Stimulated activated CD8-positive, alpha-beta memory T cell treated with anti-CD3 and anti-CD28 coated beads, Interleukin-4, amount 100 ng/mL, for 24 hours (primary cell): ENCODE measurements around the gene PTPRN.
A peak's percentile ranks its signal among the peaks of the same experiment; 100 is the strongest.
"Not testable (repeated sequence)": the region's sequence is repeated elsewhere in the genome, so short reads cannot be mapped to it uniquely, and the experiment has no call there.

Experiments
- DNase-seq: peaks from one replicate; pipeline ENCODE4 v3.0.0-alpha.2; 2020; ENCODE audit warnings: low read depth

Gene PTPRN

GRCh38 chr2:219287580-219288265 is 21.5 kb downstream of the PTPRN start:
- no peak for DNase-seq

DNA sequence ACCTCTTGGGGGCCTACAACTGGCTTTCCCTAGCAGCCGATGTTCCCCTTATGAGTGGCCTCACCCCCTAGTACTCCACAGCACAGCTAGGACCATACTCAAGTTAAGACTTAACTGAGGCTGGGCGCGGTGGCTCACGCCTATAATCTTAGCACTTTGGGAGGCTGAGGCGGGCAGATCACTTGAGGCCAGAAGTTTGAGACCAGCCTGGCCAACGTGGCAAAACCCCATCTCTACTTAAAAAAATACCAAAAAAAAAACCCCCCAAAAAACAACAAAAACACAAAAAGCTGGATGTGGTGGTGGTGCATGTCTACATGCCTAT is 22.1 kb downstream of the PTPRN start:
- not testable (repeated sequence) for DNase-seq

- no peak for DNase-seq
Observed at GRCh38 chr2:219286436-219287115, 22.6 kb downstream of the PTPRN start.

DNA sequence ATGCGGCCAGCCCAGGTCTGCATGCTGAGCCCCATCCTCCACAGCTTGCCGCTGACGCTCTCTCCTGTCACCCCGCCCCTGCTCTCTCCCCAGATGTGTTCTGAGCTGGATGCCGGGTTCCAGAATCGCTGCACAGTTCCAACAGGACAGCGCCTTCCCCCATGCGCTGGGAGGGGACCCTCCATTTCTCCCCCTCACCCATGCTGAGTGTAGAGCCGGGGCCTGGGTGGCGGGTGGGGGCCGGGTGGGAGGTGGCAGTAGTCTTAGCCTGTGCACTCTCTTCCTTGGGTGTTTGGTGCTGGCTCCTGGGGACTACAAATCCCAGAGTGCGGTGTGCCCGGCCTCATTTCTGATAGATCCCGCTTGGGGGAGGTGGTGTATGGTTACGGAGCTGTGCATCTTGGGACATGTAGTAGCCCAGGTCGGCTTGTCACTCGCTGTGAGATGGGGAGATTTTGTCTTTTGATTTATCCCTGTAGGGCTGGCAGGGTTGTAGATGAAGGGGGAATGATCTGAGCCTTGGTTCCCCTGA is 23.2 kb downstream of the PTPRN start:
- no peak for DNase-seq

DNA sequence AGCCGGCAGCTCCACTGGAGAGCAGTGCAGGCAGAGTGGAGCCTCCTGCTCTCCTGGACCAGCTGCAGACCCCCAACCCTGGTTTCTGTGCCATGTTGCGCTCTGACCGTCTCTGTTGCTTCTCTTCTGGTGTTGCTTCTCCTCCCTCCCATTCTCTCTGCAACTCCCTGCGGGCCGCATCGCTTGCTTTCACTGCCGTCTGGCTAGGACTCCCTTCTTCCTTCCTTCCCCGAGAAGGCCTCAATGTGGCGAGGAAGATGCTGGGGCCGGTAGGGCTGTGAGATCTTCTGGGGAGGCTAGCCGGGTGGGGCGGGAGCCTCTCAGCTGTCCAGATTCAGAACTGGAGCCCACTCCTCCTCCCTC is 23.8 kb downstream of the PTPRN start:
- DNase-seq = no peak

- DNase-seq = no peak
Observed at GRCh38 chr2:219284501-219285372, 24.5 kb downstream of the PTPRN start.

DNA sequence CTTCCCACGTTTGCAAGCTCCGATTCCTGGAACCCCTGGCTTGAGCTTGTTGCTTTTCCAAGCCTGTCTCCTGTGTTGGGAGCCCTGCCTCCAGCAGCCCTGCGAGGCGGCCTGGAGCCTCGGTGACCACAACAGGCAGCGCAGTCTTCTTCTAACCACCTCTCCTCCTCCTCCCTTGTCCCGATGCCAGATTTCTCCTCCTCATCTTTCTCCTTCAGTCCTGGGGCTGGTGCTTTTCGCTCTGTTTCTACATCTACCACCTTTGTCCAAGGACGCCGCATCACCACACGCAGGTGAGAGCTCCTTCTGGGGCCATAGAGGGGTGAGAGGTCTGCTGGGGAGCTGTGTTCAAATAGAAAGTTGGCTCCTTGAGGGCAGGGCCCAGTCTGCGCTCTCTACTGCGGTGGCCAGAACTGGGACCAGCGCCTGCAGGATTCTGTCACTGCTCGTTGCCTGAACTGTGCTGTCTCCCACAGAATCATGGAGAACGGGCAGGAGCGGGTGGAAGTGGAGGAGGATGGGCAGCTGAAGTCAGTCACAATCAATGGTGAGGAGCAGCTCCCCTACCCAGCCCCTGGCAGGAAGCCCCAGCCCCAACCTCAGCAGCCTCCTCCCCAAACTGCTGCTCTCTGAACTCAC is 26.1 kb downstream of the PTPRN start:
- DNase-seq = no peak

DNA sequence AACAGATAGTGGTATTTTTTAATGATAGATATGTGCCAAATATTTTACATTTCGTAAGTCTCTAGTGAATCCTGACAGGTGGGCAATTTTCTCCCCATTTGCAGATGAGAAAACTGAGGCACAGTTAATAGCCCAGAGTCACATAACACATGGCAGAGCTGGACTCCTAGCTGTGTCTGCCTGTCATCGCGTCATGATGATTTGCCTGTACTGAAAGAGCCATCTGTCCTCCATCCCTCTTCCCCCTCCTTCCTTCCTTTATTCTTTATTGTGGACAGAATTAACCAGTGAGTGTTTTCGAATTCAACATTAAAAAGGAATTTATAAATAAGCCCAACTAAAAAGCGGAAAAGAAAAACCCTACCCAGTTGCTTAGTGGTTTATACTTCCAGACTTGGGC is 26.8 kb downstream of the PTPRN start:
- no peak for DNase-seq

GRCh38 chr2:219281588-219281987 is 27.6 kb downstream of the PTPRN start:
- no peak for DNase-seq

DNA sequence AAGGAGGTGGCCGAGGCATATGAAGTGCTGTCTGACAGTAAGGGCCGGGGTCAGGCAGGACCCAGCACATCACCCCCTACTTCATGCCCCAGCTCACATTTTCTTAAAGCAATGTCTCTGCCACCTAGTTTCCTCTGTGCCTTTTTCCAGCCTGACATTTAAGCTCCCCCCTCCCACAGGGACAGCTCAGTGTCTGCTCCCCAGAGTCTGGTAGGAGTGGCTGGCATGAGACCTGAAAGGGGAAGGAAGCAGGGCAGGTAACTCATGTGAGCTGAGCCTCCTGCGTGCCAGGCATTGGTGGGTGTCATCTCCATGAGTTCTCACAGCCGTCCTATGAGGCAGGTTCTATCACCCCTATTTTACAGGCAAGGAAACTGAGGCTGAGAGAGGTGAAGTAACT is 28.6 kb downstream of the PTPRN start:
- no peak for DNase-seq

- no peak for DNase-seq
Observed at GRCh38 chr2:219279916-219280516, 29.2 kb downstream of the PTPRN start.

GRCh38 chr2:219279151-219279915 is 29.9 kb downstream of the PTPRN start, which contains the start of gene DNAJB2:
Gene DNAJB2 (plus strand): TSS chr2:219279366. CDS start chr2:219279834, 468 bp downstream.
- peak; percentile 99 for DNase-seq

DNA sequence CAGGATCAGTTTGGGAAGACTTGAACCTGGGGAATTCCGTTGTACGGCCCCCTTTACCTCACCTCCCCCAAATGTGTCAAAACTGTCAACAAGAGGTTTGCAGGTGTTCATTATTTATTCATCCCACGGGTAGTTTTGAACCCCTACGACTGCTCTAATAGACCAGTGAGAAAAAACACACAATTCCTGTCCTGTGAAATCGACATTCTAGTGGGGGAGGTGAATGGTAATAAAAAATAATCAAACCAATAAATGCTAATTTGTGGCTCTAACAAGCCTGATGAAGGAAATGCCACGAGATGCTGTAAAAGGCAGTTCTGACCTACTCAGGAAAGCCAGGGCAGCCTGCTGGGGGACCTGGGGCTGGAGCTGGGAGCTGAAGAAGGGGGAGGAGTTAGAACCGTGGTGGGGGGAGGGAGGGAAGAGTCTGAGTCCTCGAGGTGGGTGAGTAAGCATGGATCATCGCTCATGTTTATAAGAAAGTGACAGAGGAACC is 30.5 kb downstream of the PTPRN start:
- no peak for DNase-seq

DNA sequence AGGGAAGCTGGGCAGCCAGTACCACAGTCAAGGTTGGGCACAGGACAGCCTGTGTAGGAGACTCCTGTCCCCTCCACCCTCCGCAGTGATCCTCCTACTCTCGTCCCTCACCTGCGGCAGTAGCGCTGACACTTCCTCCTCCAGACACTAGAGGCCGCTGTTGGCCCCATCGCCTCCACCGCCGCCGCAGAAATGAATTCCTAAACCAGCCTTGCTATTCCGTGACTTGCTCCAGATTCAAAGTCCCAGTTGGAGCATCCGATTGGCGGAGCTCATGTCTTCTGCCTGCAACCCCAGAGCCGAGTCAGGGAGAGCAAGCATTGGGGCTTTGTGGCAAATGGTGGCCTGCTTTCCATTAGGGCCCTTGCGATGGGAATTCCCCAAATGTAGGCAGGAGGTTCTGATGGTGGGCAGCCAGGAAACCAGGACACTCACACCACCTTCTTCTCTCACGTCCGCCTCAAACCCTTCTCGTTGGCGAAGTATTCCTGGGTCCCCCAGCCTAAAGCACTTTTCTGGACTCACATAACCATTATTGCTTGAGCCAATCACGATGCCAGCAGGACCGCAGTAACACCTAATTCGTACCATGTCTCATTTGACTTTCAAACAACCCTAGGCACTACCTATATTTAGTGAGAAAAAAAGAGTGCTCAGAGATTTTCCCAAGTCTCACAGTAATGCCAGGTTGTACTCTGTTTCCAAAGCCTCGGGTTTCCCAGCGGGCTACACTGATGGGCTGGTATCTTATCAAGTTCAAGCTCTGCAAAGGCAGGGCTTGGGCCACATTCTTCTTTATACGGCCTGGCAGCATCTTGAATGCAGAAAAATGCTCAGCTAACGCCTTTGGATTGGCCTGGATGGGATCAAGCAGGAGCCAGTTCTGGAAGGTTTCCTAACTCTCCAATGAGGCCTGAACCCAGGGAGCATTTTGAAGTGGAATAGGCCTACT is 31.2 kb downstream of the PTPRN start:
- DNase-seq = peak; percentile 56

- DNase-seq = no peak
Observed at GRCh38 chr2:219274361-219274921, 34.8 kb downstream of the PTPRN start.

- no peak for DNase-seq
Observed at GRCh38 chr2:219273937-219274336, 35.3 kb downstream of the PTPRN start.

GRCh38 chr2:219272995-219273394 is 36.2 kb downstream of the PTPRN start:
- no peak for DNase-seq

GRCh38 chr2:219272356-219272755 is 36.8 kb downstream of the PTPRN start:
- no peak for DNase-seq

DNA sequence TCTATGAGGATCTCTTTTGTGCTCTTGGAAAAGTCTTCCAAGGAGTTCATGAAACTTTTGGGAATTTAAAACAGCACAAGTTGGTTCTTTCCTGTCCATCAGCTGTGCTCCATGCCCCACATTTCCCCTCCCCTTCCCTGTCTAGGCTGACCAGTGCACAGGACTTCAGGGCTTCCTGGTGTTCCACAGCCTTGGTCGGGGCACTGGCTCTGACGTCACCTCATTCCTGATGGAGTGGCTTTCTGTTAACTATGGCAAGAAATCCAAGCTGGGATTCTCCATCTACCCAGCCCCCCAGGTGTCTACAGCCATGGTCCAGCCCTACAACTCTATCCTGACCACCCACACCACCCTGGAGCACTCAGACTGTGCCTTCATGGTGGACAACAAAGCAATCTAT is 38.2 kb downstream of the PTPRN start:
- DNase-seq = no peak

DNA sequence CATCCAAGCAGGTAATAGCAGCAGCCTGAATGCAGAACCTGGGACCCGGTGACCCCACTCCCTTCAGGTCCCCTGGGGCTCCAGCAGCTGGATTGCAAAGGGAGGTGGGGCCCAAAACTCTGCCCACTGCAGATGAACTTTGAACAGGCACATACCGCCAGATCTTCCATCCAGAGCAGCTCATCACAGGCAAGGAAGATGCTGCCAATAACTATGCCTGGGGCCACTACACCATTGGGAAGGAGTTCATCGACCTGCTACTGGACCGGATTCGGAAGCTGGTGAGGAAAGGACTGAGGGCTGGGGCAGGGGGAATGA is 39.2 kb downstream of the PTPRN start:
- no peak for DNase-seq
